Measurements from ENCODE around the gene AGPAT3. TPM values are rescaled to one million over a fixed set of nuclear protein-coding genes. Genes with fewer than 3 reads are reported as not detected.

Gene AGPAT3
- total RNA-seq, 4 donors from 2014 or later: 28.0 to 36.5 (median 32.2) TPM

GRCh38 chr21:43925096-43925481, 60.1 kb downstream of the AGPAT3 start:
- no peaks in the 10 kb centered on the region for H3K9me3 ChIP-seq
- H3K4me3 ChIP-seq: no peak overlapping the region
- 80% methylated on average over 11 of the region's 13 CpGs for WGBS
- H3K36me3 ChIP-seq: peaks cover 0 to 47% (median 12%) of the 10 kb centered on the region in 4 donors
- H3K4me1 ChIP-seq: peaks cover 34 to 66% (median 52%) of the 10 kb centered on the region in 4 donors
- H3K27me3 ChIP-seq: no peaks in the 10 kb centered on the region
- no peak for DNase-seq (ENCODE audit: extremely low spot score)
- H3K27ac ChIP-seq (replicated peaks in 1 of 4): no peak overlapping the region
- intact Hi-C loops (cut with DNase I): no loop called here
- TF ChIP-seq EP300 (IDR thresholded peaks at IDR 0.05): no peak
- no peak for TF ChIP-seq POLR2A (IDR thresholded peaks at IDR 0.05; ENCODE audit: low read depth)
- no peak for TF ChIP-seq CTCF (IDR thresholded peaks at IDR 0.05)
- TF ChIP-seq POLR2AphosphoS5 (IDR thresholded peaks at IDR 0.05): no peak

GRCh38 chr21:43925609-43926008, 60.6 kb downstream of the AGPAT3 start:
- Histone ChIP-seq H3K4me1 (peaks cover 34 to 67% (median 48%) of the 10 kb centered on the region in 4 donors), H3K36me3 (peaks cover 0 to 47% (median 12%) of the 10 kb centered on the region in 4 donors), H3K9me3 (no peaks in the 10 kb centered on the region), H3K27ac (replicated peaks in 1 of 4) (no peak overlapping the region), H3K27me3 (no peaks in the 10 kb centered on the region), H3K4me3 (no peak overlapping the region)
- no peak for DNase-seq (ENCODE audit: extremely low spot score)
- intact Hi-C loops (cut with DNase I): no loop called here
- TF ChIP-seq POLR2A (IDR thresholded peaks at IDR 0.05; ENCODE audit: low read depth) (no peak), POLR2AphosphoS5 (IDR thresholded peaks at IDR 0.05) (no peak), CTCF (IDR thresholded peaks at IDR 0.05) (no peak), EP300 (IDR thresholded peaks at IDR 0.05) (no peak)
- WGBS: 94% methylated on average over 13 of the region's 14 CpGs

GRCh38 chr21:43926196-43926595, 61.2 kb downstream of the AGPAT3 start:
- TF ChIP-seq CTCF (IDR thresholded peaks at IDR 0.05): no peak
- no peak for TF ChIP-seq POLR2A (IDR thresholded peaks at IDR 0.05; ENCODE audit: low read depth)
- no peak for TF ChIP-seq EP300 (IDR thresholded peaks at IDR 0.05)
- TF ChIP-seq POLR2AphosphoS5 (IDR thresholded peaks at IDR 0.05): no peak
- 94% methylated on average over 13 of the region's 20 CpGs for WGBS
- Histone ChIP-seq H3K4me1 (peaks cover 29 to 67% (median 42%) of the 10 kb centered on the region in 4 donors), H3K9me3 (no peaks in the 10 kb centered on the region), H3K27ac (replicated peaks in 1 of 4) (no peak overlapping the region), H3K27me3 (no peaks in the 10 kb centered on the region), H3K4me3 (no peak overlapping the region), H3K36me3 (peaks cover 0 to 47% (median 12%) of the 10 kb centered on the region in 4 donors)
- intact Hi-C loops (cut with DNase I): no loop called here
- no peak for DNase-seq (ENCODE audit: extremely low spot score)

- peaks cover 0 to 47% (median 12%) of the 10 kb centered on the region in 4 donors for H3K36me3 ChIP-seq
- TF ChIP-seq POLR2AphosphoS5 (IDR thresholded peaks at IDR 0.05): no peak
- no peak overlapping the region for H3K27ac ChIP-seq (replicated peaks in 1 of 4)
- no peak overlapping the region for H3K4me3 ChIP-seq
- H3K4me1 ChIP-seq: peaks cover 15 to 52% (median 27%) of the 10 kb centered on the region in 4 donors
- intact Hi-C loops (cut with DNase I): no loop called here
- WGBS: 96% methylated on average over 8 of the region's 17 CpGs
- DNase-seq (ENCODE audit: extremely low spot score): no peak
- H3K27me3 ChIP-seq: no peaks in the 10 kb centered on the region
- H3K9me3 ChIP-seq: no peaks in the 10 kb centered on the region
Observed at GRCh38 chr21:43927591-43928221, 62.7 kb downstream of the AGPAT3 start.

- Histone ChIP-seq H3K4me1 (peaks cover 7 to 44% (median 20%) of the 10 kb centered on the region in 4 donors), H3K9me3 (no peaks in the 10 kb centered on the region), H3K27me3 (no peaks in the 10 kb centered on the region), H3K36me3 (peaks cover 0 to 47% (median 12%) of the 10 kb centered on the region in 4 donors), H3K27ac (replicated peaks in 1 of 4) (peak overlapping the region in 1 of 4 donors; percentile 30), H3K4me3 (no peak overlapping the region)
- intact Hi-C loops (cut with DNase I): no loop called here
- WGBS: 91% methylated on average over 28 of the region's 31 CpGs
- TF ChIP-seq CTCF (IDR thresholded peaks at IDR 0.05) (no peak), EP300 (IDR thresholded peaks at IDR 0.05) (no peak), POLR2A (IDR thresholded peaks at IDR 0.05; ENCODE audit: low read depth) (no peak), POLR2AphosphoS5 (IDR thresholded peaks at IDR 0.05) (no peak)
- DNase-seq (ENCODE audit: extremely low spot score): no peak
Observed at GRCh38 chr21:43928222-43929125, 63.5 kb downstream of the AGPAT3 start.

Data from esophagus muscularis mucosa (tissue), 4 donors.